ENCODE measurements around the gene FRMD5.

The FRMD5 gene

DNA sequence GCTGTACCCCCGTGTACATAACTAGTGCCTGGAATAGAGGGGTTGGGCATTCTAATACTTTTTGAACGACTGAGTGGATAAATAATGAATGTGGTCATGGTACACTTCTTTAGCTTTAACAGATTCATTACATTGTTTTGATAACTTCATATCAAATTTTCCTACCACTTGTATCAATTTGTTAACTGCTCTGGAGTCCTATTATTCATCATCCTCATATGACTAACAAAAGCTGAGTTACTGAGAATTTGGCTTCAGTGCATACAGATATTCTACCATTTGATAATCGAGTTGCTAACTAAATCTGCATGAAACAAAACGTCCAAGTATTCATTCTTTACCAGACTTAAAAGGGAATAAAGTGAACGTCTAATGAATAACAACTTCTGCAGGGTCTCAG, 31.7 kb downstream of the FRMD5 start:
- no peak for DNase-seq (ENCODE audit: low read depth in 2 of 3, low spot score in 2 of 3)

DNA sequence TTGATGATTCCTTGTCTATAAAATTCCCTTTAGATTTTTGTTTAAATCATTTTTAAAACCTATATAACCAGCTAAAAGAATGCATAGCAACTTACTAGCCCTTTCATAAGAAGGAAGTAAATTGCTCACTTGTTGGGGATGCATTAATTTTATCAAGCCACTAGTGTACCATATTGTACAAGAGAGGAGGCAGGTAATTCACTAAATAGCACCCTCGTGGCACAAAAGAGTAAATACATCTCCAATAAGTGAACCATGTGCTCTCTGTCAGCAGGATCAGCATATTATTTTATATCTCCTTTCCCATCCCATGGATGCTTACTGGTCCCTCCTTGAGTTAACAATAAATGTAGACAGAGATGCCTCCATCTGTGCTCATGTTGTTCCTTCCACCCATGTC, 34.3 kb downstream of the FRMD5 start:
- no peak for DNase-seq (ENCODE audit: low read depth in 2 of 3, low spot score in 2 of 3)

DNA sequence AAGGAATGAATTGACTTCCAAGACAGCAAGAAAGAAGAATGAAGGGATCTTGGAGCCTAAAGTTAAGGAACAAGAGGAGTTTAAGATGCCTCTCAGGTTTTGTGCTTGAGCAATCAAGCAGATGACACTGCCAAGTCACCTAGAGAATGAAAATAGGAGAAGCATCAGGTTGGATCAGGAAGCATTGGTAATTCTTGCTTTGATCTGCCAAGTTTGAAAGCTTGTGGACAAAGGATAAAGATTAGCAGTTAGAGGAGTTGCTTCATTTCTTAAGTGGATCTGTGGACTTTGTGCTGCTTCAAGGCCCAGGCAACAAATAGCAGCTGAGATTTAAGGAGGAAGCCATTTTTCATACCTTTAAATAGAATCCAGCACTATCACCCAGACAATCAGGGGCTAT, 35.6 kb downstream of the FRMD5 start:
- DNase-seq (ENCODE audit: low read depth in 2 of 3, low spot score in 2 of 3), result no peak

DNA sequence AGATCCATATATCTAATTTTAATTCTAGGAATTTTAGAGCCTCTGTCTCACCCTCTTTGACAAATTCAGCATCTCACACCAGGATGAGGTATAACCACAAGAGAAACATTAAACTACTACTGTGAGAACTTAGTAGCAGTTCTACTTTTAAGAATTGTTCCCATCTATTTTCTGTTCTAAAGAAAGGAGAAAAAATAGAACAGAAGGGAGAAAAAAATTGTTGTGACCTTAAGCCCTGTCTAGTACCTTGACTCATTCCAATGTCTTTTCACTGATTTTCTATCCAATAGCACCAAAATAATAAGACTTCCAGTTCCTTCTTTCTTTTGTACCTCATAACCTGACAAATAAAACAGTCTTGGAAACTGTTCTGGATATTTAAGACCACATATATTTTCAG, 37.0 kb downstream of the FRMD5 start:
- no peak for DNase-seq (ENCODE audit: low read depth in 2 of 3, low spot score in 2 of 3)

DNA sequence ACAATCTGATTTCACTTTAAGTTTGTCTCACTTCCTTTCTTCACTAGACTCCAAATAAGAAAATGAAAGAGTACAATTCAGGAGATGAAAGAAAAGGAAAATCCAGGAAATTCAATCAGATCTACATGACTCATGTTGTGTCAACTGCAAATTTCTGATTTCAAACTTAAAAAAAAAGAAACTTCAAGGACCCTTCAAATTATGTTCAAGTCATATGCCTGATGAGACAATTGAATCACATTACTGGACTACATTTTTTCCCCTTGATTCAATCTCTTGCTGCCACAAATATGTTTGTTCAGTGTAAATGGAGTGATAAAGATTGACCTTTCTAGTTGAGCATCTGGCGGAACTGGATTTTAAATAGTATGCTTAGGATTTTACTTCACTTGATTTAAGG, 37.4 kb downstream of the FRMD5 start:
- no peak for DNase-seq (ENCODE audit: low read depth in 2 of 3, low spot score in 2 of 3)

DNA sequence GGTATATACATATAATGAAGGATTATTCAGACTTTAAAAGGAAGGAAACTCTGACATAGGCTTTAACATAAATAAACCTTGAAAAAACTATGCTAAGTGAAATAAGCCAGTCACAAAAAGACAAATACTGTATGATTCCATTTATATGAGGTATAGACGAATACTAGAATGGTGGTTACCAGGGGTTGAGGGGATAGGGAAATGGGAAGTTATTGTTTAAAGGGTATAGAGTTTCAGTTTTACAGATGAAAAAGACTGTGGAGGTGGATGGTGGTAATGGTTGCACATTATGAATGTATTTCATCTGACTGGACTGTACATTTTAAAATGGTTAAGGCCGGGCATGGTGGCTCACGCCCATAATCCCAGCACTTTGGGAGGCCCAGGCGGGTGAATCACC, 41.7 kb downstream of the FRMD5 start:
- no peak for DNase-seq (ENCODE audit: low read depth in 2 of 3, low spot score in 2 of 3)

DNA sequence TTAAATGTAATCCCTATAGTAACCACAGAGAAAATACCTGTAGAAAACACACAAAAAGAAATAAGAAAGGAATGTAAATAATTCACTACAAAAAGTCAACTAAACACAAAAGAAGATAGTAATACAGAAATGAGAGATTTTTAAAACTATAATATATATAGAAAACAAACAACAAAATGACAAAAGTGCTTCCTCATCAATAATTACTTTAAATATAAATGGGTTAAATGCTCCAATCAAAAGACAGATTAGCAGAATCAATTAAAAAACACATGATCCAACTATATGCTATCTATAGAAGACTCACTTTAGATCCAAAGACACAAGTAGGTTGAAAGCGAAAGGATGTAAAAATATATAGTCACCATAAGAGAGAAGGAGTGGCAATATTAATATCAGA, 45.8 kb downstream of the FRMD5 start:
- no peak for DNase-seq (ENCODE audit: low read depth in 2 of 3, low spot score in 2 of 3)

DNA sequence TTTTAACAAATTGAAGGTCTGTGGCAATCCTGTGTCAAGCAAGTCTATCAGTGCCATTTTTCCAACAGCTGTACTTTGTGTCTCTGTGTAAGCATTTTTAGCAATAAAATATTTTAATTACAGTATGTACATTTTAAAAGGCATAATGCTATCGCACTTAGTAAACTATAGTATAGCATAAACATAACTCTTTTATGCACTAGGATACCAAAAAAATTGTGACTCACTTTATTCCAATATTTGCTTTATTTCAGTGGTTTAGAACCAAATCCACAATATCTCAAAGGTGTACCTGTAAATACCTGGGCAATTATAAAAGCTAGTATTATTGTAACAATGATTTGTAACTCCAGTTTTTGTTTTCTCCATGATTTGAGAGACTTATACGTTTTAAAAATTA, 46.5 kb downstream of the FRMD5 start:
- no peak for DNase-seq (ENCODE audit: low read depth in 2 of 3, low spot score in 2 of 3)

DNA sequence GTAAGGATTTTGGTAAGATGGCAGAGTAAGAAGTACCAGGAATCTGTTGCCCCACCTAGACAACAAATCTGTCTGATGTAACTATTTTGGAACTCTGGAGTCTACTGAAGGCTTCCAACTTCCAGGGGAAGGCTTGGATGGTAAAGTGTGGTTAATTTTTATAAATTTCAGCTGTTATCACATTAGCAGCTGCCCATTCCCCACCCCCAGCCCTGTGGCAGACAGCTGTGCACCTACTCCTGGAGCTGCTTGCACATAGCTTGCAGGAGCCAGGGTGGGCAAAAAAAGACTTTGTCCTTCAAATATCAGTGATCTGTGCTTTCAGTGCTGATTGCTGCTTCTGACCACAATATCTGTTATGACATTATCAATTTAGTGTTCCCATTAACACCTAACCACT, 47.4 kb downstream of the FRMD5 start:
- DNase-seq (ENCODE audit: low read depth in 2 of 3, low spot score in 2 of 3), result no peak

DNA sequence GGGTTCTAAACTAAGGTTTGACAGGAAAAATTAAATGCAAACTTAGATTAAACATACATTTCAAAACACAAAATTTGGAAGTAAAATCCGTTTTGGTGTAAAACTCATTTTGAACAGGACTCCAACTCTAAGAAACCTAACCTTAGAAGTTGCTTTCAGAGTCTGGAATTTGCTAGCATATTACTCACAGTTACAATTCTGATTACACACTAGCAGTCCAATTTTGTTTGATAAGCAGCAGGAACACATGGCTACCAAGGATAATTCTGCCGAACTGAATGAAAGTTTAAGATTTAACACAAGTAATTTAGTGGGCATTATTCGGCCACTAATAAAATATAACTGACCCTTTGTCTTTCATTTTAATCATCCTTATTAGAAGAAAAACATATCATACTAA, 49.6 kb downstream of the FRMD5 start:
- no peak for DNase-seq (ENCODE audit: low read depth in 2 of 3, low spot score in 2 of 3)

DNA sequence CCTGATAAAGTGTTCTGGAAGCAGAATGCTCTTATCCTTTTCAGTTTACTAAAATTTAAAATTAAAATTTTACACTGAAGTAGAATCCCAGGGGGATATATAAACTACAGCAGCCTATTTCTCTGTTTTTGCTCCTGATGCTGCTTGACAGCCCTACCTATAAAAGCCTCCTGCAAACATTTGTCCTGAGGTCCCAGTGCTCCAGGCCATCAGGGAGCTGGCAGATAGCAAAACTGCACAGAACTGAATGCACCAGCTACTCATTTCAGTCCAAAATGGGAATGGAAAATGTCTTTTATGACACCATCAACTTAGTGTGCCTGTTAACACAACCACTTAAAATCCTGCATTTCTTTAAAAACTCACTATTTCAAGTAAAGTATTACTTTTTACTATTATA, 50.1 kb downstream of the FRMD5 start:
- DNase-seq (ENCODE audit: low read depth in 2 of 3, low spot score in 2 of 3), result no peak

DNA sequence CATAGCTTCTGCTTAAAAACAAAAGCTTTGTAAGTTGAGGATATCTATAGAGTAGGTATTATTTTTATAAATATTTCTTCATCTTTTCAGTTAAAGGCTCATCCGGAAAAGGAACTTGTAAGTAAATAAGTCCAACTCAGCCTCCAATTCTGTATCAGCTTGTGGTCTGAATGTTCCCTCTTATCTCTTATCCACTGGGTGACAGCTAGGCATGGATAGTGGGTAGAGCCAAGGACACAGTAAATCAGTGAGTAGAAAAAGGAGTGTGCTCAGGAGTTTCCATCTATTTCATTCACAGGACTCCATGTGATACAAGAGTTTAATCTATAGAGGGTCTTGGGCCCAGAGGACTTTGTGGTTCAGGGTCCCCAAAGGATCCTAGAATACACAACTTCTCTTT, 50.9 kb downstream of the FRMD5 start:
- DNase-seq (ENCODE audit: low read depth in 2 of 3, low spot score in 2 of 3), result no peak

DNA sequence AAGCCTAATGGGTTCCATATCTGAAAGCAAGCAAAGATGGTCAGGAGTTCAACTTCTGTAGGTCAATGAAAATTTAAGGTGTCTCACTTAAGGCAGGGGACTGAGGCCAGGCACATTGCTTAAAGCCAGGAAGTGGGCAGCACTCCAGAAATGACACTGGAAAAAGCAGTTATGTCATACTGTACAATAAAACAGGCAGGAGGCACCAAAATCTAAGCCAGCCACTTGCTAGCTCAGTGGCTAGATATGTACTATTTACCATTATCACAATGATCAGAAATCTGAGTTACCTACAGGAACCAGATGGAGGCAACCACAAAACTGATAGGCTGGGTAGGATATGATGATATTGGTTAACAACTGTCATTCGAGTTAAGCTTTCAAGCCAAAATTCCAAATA, 57.3 kb downstream of the FRMD5 start:
- no peak for DNase-seq (ENCODE audit: low read depth in 2 of 3, low spot score in 2 of 3)

DNA sequence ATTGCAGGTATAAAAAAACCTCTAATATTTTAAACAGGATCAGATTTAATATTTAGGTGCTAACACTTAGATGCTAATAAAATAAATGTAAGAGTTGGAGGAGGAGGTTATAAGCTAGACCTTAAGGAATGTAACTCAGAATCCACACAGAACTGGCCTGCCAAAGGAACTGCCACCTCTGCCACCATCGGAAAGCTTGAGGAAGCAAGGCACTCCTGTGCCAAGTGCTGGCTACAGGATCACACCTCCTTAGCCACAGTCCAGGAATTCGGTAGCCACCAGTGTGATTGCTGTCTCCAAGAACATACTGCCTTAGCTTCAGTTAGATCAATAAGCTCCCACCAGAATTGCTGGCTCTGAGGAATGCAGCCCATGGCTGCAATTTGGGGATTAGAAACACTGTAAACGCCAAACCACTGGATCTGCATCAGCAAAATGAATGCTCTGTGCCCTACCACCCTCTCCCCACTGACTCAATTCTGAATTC, 58.0 kb downstream of the FRMD5 start:
- no peak for DNase-seq (ENCODE audit: low read depth in 2 of 3, low spot score in 2 of 3)

DNA sequence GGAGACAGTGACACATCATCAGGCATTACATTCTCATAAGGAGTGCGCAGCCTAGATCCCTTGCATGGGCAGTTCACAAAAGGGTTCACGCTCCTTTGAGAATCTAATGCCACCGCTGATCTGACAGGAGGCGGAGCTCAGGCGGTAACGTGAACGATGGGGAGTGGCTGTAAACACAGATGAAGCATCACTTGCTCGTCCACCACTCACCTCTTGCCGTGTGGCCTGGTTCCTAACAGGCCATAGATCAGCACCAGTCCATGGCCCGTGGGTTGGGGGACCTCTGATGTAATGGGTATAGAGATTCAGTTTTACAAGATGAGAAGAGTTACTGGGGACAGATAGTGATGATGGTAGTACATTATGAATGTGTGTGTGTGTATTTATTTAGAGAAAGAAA, 63.0 kb downstream of the FRMD5 start:
- DNase-seq (ENCODE audit: low read depth in 2 of 3, low spot score in 2 of 3), result no peak

DNA sequence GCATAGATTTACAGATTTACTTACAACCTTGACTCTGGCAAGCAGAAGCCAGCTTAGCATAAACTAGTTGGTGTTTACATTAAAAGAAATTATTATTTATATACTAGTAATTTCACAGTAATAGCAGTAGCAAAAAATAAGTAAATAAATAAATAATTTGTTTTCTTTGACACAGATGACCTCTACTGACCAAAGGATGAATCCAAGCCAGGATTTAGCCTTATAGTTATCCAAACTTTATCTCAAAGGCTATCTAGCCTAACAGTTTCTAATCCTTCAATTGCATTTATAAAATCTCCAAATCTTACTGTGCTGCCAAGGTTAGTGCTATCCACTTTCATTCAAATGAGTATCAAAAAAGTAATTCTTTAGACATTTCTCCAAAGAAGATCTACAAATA, 64.3 kb downstream of the FRMD5 start:
- no peak for DNase-seq (ENCODE audit: low read depth in 2 of 3, low spot score in 2 of 3)

DNA sequence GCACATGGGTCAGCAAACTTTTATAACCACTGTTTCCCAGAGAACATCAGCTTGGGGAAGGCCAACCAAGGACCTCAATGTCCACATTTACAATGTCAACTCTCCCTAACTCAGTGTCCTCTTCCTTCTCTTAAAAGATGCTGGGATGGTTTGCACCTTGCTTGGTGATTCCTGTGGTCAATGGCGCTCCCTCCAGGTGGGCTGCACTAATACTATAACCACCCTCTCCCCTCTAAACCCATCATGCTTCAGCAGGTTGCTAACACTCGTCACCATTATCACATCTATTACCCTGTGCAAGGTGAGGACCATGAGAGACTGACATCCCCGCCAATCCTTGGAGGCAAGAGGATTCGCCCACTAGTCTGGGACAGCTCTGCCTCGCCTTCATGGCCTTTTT, 65.2 kb downstream of the FRMD5 start:
- no peak for DNase-seq (ENCODE audit: low read depth in 2 of 3, low spot score in 2 of 3)

DNA sequence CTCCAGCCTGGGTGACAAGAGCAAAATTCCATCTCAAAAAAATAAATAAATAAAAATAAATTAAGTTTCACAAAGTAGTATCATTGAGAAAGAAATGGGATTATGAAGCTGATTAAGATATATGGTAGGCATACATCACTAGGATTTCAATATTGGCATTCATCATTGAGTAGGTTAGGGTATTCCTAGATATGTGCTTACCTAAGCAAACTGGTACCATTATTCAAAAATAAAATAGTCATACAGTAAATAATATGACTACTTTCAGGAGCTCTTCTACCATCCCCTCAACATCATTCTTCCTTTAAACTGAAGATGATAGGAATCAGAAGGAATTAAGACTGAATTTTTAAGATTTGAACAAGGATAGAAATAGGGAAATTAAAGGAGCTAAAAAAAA, 66.6 kb downstream of the FRMD5 start:
- DNase-seq (ENCODE audit: low read depth in 2 of 3, low spot score in 2 of 3), result no peak

DNA sequence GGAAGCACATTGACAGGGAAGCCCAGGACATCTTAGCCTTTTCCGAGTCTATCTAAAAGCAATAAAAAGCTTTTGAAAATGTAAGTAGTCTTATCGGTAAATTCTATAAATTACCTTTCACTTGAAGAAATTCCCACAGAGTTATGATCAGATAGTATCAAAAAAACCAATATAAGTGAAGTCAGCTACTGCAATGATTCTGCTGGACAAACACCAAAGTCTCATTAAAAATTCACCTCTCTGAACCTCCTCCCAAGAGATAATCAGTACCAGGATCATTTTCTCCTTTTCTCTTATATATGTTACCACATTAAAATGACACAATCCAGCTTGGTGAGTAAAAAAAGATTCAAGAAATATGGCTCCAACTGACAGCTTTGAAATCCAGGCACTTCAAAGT, 69.2 kb downstream of the FRMD5 start:
- DNase-seq (ENCODE audit: low read depth in 2 of 3, low spot score in 2 of 3), result no peak

DNA sequence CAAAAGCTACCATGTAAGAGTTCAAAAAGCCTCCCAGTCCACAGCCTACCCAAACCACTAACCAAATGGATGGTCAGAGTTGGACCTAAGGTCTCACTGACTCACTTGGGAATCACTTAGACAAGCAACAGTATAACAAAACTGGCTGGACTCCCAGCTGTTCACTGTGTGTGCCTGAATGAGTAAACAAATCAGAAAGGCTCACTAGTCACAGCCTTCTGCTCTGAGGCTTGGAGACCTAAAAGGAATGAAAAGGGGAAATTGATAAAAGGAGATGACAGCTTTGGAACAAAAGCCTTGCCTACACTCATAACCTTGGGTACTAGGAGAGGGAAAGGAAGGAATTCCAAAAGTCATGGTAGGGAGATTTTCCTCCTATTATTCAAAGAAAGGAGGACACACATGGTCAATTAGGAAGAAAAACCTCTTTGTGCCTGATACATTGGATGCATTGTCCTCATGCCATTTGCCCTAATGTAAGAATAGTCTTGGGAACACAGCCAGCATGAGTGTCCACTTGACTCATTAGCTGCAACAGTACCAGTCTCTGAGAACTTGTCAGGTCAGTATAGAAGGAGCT, 92.3 kb downstream of the FRMD5 start:
- no peak for DNase-seq (ENCODE audit: low read depth in 2 of 3, low spot score in 2 of 3)

DNA sequence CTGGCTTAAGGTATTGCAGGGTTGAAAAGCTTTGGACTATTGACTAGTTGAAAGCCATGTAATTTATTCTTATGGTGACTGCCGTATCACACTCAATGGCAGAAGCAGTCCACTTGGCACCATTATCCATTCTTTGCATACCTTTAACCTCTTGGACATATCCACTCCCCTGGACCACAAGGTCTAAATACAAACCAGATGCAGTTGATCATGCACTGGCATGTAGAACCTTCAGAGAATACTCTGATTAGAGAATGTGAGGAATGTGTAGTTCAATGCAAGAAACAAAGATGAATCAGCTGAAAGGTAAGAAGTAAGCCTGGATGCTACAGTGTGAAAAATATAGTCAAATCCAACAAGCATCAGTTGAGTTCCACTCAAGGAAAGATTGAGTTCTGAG, 93.1 kb downstream of the FRMD5 start:
- DNase-seq (ENCODE audit: low read depth in 2 of 3, low spot score in 2 of 3), result no peak

DNA sequence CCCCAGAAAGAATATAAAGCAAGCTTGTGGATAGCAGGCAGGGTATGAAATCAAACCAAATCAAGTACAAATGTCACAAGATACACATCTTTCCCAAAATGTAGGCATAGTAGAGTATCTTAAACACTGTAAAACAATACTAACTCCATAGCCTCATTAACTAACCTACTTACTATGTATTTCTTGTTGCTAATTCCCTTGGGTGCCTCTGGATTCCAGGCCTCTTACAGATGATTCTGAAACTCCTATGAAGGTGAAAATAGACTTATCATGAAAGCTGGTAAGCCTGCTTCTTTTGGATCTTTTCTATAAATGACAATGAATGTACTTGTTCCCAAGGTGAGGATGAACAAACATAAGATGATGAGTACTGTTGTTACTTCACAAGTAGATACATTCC, 93.8 kb downstream of the FRMD5 start:
- DNase-seq (ENCODE audit: low read depth in 2 of 3, low spot score in 2 of 3), result no peak

DNA sequence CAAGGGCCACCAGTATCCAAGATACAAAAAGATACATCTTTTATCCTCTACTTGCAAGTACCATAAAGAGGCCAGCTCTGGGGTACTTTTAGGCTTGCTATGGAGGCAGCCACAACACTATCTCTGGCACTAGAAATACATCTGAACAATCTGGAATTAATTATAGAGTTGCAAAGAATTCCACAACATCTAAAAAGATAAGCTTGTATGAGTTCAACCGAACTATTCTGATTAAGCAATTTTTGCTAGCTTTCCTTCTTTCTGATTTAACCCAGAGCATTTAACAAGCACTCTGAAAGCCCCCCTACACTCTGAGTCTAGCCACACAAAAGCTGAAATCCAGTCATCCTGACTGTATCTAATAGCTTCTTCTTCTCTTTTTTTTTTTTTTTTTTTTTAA, 95.4 kb downstream of the FRMD5 start:
- no peak for DNase-seq (ENCODE audit: low read depth in 2 of 3, low spot score in 2 of 3)

DNA sequence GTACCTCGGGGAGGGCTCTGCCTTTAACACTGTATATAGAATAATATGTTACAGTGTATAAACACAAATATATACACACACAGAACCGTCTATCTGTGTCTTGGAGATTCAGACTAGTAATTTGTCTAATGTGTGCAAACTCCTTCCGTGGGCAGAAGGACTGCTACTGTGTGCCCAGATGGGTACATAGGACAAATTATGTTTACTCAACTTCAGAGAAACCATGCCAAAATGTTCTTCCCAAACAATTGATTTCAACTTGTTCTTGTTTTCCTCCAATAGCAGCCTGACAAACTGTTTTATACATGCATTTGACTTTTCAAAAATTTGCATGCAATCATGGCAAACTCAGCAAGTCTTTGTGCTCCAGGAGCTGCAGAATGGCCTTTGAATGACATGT, 97.5 kb downstream of the FRMD5 start:
- DNase-seq (ENCODE audit: low read depth in 2 of 3, low spot score in 2 of 3), result no peak
